ENCODE data around the gene THUMPD2. TPM values are rescaled to one million over a fixed set of nuclear protein-coding genes. Genes with fewer than 3 reads are reported as not detected.

THUMPD2 gene
- polyA plus RNA-seq, 1 donor from 2014 or later, result 24.7 TPM

- Histone ChIP-seq H3K27ac (ENCODE audit: low read length) (no peak overlapping the region), H3K4me2 (ENCODE audit: low read length) (no peak overlapping the region), H3K27me3 (ENCODE audit: insufficient read depth, low read depth, low read length) (no peaks in the 10 kb centered on the region), H2AFZ (ENCODE audit: low read depth, low read length) (no peak overlapping the region), H3F3A (ENCODE audit: insufficient read depth, low read length, poor library complexity, severe bottlenecking) (no peaks in the 10 kb centered on the region), H3K36me3 (ENCODE audit: insufficient read depth, low read length) (peaks cover 5% of the 10 kb centered on the region), H3K9ac (ENCODE audit: low read length) (no peak overlapping the region), H3K9me3 (ENCODE audit: low read length) (peaks cover 4% of the 10 kb centered on the region), H3K9me2 (ENCODE audit: insufficient read depth, low read length) (no peaks in the 10 kb centered on the region), H3K4me3 (ENCODE audit: low read length) (no peak overlapping the region), H4K20me1 (ENCODE audit: insufficient read depth) (no peaks in the 10 kb centered on the region), H3K79me2 (replicated peaks; ENCODE audit: insufficient read depth, low read length) (peaks cover 4% of the 10 kb centered on the region)
- TF ChIP-seq TAF1 (IDR thresholded peaks at IDR 0.05; ENCODE audit: low read depth) (no peak), POLR2AphosphoS5 (IDR thresholded peaks at IDR 0.05) (no peak), EP300 (conservative IDR thresholded peaks at IDR 0.05; ENCODE audit: poor library complexity, severe bottlenecking) (no peak)
Measured at GRCh38 chr2:39696101-39696553, 82.9 kb downstream of the THUMPD2 start.

GRCh38 chr2:39693245-39693644 is 85.8 kb downstream of the THUMPD2 start:
- Histone ChIP-seq H3K4me3 (ENCODE audit: low read length) (no peak overlapping the region), H3K79me2 (replicated peaks; ENCODE audit: insufficient read depth, low read length) (no peaks in the 10 kb centered on the region), H3K9me2 (ENCODE audit: insufficient read depth, low read length) (no peaks in the 10 kb centered on the region), H4K20me1 (ENCODE audit: insufficient read depth) (no peaks in the 10 kb centered on the region), H3K27ac (ENCODE audit: low read length) (no peak overlapping the region), H3K9me3 (ENCODE audit: low read length) (no peaks in the 10 kb centered on the region), H3F3A (ENCODE audit: insufficient read depth, low read length, poor library complexity, severe bottlenecking) (no peaks in the 10 kb centered on the region), H3K4me2 (ENCODE audit: low read length) (no peak overlapping the region), H3K36me3 (ENCODE audit: insufficient read depth, low read length) (peaks cover 5% of the 10 kb centered on the region), H3K9ac (ENCODE audit: low read length) (no peak overlapping the region), H3K27me3 (ENCODE audit: insufficient read depth, low read depth, low read length) (no peaks in the 10 kb centered on the region), H2AFZ (ENCODE audit: low read depth, low read length) (no peak overlapping the region)
- TF ChIP-seq POLR2AphosphoS5 (IDR thresholded peaks at IDR 0.05) (no peak), CTCF (IDR thresholded peaks at IDR 0.05; ENCODE audit: poor library complexity, severe bottlenecking) (no peak), RAD21 (conservative IDR thresholded peaks at IDR 0.05) (no peak), EP300 (conservative IDR thresholded peaks at IDR 0.05; ENCODE audit: poor library complexity, severe bottlenecking) (no peak), SMC3 (conservative IDR thresholded peaks at IDR 0.05; ENCODE audit: poor library complexity) (no peak), REST (IDR thresholded peaks at IDR 0.05; ENCODE audit: borderline replicate concordance) (no peak), MXI1 (conservative IDR thresholded peaks at IDR 0.05; ENCODE audit: poor library complexity, severe bottlenecking) (no peak), TAF1 (IDR thresholded peaks at IDR 0.05; ENCODE audit: low read depth) (no peak), EZH2 (IDR thresholded peaks at IDR 0.05; ENCODE audit: borderline replicate concordance, insufficient read depth, low read length, poor library complexity, severe bottlenecking) (no peak)

Data from neural cell (in vitro differentiated cells).